AG09309 (cell line): Measurements from ENCODE around the gene MAD1L1.

Source experiments
- DNase-seq: peaks from one replicate; pipeline ENCODE4 v3.0.0-alpha.2; 2010; ENCODE audit warnings: low read depth
- H3K4me3 ChIP-seq: 2 replicates; pipeline ENCODE4 v1.5.1; 2011; ENCODE audit warnings: mild to moderate bottlenecking, low read depth, low read length, moderate library complexity; ENCODE audit not compliant: control insufficient read depth
- TF ChIP-seq, protein P1 (sequence below): IDR thresholded peaks from 2 replicates; pipeline ENCODE4 v1.5.1; 2011; ENCODE audit warnings: mild to moderate bottlenecking, low read depth, low read length, inconsistent platforms; ENCODE audit not compliant: insufficient read depth, control insufficient read depth; ENCODE audit errors: missing control alignments

The MAD1L1 gene

DNA sequence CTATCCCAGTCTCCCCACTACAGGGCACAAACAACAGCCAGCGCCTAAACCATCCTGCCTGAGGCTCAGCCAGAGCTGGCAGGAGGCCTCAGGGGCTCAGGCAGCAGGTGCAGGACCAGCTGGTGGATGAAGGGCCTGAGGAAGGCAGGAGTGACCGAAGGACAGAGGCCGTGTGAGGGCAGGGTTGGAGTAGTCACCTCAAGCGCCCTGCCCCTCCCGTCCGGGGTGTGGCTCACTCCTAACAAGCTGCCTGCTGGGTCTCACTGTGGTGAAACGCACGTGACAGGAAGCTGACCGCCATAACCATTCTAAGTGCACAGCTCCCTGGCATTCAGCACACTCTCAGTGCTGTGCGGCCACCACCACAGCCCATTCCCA, 281.6 kb downstream of the MAD1L1 start:
- H3K4me3 ChIP-seq: no peak overlapping the region
- no peak for DNase-seq
- TF ChIP-seq, protein P1, sequence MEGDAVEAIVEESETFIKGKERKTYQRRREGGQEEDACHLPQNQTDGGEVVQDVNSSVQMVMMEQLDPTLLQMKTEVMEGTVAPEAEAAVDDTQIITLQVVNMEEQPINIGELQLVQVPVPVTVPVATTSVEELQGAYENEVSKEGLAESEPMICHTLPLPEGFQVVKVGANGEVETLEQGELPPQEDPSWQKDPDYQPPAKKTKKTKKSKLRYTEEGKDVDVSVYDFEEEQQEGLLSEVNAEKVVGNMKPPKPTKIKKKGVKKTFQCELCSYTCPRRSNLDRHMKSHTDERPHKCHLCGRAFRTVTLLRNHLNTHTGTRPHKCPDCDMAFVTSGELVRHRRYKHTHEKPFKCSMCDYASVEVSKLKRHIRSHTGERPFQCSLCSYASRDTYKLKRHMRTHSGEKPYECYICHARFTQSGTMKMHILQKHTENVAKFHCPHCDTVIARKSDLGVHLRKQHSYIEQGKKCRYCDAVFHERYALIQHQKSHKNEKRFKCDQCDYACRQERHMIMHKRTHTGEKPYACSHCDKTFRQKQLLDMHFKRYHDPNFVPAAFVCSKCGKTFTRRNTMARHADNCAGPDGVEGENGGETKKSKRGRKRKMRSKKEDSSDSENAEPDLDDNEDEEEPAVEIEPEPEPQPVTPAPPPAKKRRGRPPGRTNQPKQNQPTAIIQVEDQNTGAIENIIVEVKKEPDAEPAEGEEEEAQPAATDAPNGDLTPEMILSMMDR: no peak

DNA sequence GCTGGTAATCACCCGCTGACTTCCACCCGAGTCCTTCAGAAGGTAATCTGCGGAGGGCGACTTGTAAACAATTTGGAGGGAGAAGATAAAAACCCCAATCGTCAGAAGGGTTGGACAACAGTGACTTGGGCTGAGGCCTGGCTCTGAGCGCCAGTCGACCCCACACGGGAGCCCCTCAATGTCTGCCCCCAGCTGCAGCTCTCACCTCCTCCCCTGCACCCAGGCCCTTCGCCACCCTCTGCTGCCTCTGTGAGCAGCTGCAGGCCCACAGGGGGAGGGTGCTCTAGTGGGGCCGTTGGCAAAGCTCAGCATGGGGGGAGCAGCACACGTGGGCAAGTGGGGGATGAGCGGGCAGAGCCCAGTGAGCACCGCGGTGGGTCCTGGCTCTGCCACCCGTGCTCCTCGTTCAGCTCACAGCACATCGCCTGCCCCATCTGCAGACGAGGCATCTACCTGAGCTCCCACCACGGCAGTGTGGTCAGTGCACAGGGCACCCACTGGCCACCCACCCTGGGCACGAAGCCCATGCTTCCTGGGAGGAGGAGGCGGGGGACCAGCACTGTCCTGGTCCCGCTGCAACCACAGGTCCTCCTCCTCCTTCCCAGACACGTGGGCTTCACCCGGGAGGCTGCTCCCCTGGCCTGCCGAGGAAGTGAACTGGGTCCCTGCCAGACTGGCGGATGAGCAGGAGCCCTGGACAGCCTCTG, 282.1 kb downstream of the MAD1L1 start:
- no peak for DNase-seq
- TF ChIP-seq, protein P1: no peak
- H3K4me3 ChIP-seq: no peak overlapping the region

DNA sequence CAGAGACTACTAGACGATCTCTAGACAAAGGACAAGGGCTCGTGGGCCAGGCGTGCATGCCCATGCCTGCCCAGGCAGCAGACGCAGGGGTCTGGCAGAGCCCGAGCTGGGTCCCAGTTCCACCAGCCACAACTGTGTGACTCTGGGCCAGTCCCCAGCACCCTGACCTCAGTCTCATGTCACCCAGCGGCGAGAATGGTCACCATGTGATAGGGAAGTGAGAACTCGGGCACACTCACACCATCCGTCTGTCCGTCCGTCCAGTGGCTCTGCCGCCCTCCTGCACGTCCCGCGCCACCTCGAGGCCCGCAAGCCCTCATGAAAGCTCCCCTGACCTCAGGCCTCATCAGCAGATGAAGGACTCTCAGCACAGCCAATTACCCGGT, 282.7 kb downstream of the MAD1L1 start:
- no peak overlapping the region for H3K4me3 ChIP-seq
- DNase-seq: no peak
- TF ChIP-seq, protein P1: no peak

DNA sequence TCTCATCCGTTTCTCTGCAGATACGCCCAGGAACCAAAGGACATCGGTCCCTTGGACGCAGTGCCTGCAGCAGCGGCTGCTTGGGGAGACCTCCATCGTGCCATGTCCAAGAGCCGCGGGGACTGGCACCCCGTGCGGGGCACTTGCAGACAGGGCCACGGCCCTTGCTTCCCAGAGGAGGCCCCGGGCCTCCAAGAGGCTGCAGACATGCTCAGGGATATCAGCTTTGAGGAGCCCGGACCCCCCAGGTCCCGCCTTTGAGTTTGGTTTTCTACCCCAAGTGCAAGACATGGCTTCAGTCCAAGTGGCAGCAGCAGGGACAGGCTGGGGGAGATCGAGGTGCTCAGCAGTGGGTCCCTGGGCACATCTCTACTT, 283.1 kb downstream of the MAD1L1 start:
- no peak for DNase-seq
- TF ChIP-seq, protein P1: no peak
- H3K4me3 ChIP-seq: no peak overlapping the region

DNA sequence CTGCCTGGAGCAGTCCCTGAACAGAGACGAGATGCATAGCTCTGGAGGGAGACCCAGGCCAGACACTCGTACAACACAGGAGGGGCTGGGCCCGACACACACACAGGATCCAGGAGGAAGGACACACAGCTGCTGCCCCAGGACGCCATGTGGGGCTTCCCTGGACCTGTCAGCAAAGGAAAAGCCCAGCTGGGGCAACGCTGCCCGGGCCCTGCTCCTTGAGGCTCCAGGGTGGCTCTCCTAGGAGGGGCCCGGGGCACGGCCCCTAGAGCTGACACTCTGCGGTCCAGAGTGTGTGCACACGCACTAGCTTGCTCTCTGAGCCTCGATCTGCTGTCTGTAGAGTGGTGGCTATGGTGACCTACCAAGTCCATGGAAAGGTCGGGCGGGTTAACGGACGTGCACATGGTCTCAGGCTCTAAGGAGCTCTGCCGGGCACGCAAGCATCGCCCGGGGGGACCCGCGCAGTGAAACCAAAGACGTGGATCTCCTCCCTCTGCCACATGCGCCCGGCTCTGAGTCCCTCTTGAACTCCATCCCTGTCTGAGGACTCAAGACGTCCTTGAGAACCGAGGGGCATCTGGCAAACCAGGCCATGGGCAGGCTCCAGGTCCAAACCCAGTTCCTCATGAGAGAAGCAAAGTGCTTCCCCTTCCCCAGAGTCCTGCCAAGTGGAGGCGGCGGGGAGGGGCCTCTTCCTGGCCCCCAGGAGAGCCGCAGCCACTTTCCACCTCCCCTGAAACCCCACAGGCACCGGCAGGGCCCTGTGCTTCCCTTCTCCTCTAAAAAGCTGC, 283.7 kb downstream of the MAD1L1 start:
- H3K4me3 ChIP-seq: no peak overlapping the region
- TF ChIP-seq, protein P1: no peak
- DNase-seq: no peak

DNA sequence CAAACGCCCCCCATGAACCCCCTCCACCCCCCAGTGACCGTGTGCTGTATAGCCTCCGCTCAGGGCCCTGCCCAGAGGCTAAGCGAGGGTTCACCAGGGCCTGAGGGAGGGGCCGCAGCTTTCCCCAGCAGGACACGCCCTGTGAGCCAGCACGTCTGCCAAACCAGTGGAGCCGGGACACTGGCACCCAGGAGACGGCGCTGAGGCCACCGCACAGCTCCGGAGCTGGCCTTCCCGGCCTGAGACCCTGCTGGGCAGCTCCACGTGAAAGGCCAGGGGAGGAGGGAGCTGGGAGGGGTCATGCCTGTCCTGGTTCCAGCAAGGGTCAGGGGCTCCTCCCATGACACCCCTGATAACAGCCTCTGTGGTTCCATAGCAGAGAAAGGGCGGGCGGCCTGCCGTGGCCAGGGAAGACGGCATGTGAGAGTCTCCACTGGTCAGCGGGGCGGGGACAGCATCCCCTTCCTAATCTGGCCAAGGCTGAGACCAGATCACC, 284.4 kb downstream of the MAD1L1 start:
- H3K4me3 ChIP-seq: no peak overlapping the region
- TF ChIP-seq, protein P1: no peak
- DNase-seq: no peak
